Lower lobe of right lung (tissue), 2 donors: ENCODE data around the gene TIA1. TPM values are rescaled to one million over a fixed set of nuclear protein-coding genes. Genes with fewer than 3 reads are reported as not detected.

Experiments
- ATAC-seq, 2 donors: fragments of 200-7000 bp; cut with Tn5 transposase; one replicate each; pipeline ENCODE4 v1.9.1; 2020 to 2022; ENCODE audit warnings: mild to moderate bottlenecking in 2 of 2, moderate library complexity in 2 of 2
- DNase-seq: peaks from one replicate; pipeline ENCODE4 v3.0.0-alpha.2; 2020
- H3K27ac ChIP-seq: fragments of 200-600 bp; one replicate; pipeline ENCODE4 v1.8.0; 2022
- H3K27me3 ChIP-seq: fragments of 200-600 bp; one replicate; pipeline ENCODE4 v1.8.0; 2022; ENCODE audit warnings: low read depth
- H3K36me3 ChIP-seq: fragments of 200-600 bp; one replicate; pipeline ENCODE4 v1.8.0; 2022; ENCODE audit warnings: mild to moderate bottlenecking
- H3K4me1 ChIP-seq: fragments of 200-600 bp; one replicate; pipeline ENCODE4 v1.8.0; 2022
- H3K4me3 ChIP-seq: fragments of 200-600 bp; one replicate; pipeline ENCODE4 v1.8.0; 2022; ENCODE audit warnings: mild to moderate bottlenecking
- H3K9me3 ChIP-seq: fragments of 200-600 bp; one replicate; pipeline ENCODE4 v1.8.0; 2022
- intact Hi-C: fragments of 100-400 bp; cut with DNase I; formaldehyde crosslinking; loops from one replicate; pipeline ENCODE4 v1.11.0; 2022
- total RNA-seq: library from RNA; stranded (reverse); fragmentation: NEBNext Ultra II Directional; extraction: Animal tissue kit (Norgen Biotek cat#: 25700); gene quantifications from one replicate; pipeline ENCODE4 v1.2.1, GENCODE V29; 2021
- TF ChIP-seq, protein P1 (sequence below): fragments of 200-600 bp; IDR thresholded peaks from one replicate; pipeline ENCODE4 v1.8.0; 2022; ENCODE audit warnings: antibody characterized with exemption, mild to moderate bottlenecking
- donor health status: DM: no; HTN: yes; CAD: no; lungs with severe emphysema.

Gene TIA1
- total RNA-seq, 1 donor from 2014 or later: 118 TPM

DNA sequence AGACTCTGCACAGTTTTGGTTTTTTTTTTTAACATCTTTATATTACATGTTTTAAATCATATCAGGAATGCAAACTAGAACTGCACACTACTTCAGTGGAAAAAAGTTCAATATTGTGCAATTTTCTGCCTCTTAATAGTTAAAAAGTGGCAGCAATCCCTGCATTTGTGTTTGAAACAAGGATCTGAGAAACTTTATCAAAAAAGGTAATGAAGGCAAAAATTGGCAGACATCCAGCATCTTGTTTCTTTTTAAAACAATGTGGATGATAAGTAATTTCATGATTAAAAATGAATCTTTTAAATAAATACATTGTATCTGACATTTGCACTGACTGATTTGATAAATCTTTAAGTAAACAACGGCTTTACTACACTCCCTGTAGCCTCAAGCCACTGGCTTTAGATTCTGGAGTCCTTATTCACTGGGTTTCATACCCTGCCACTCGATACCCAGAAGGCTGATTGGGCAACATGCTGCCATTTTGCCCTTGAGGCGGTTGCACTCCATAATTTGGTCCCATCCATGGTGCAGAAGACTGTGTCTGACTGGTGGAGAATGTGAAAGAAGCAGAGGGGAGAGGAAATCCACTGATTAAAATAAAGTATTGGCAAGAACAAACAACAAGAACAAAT, 36.0 kb downstream of the TIA1 start:
- DNase-seq: no peak
- Histone ChIP-seq H3K4me1 (no peaks in the 10 kb centered on the region), H3K9me3 (no peaks in the 10 kb centered on the region), H3K4me3 (no peak overlapping the region), H3K27me3 (no peaks in the 10 kb centered on the region), H3K36me3 (peaks cover 63% of the 10 kb centered on the region), H3K27ac (no peak overlapping the region)
- intact Hi-C loops: no loop called here
- TF ChIP-seq, protein P1, sequence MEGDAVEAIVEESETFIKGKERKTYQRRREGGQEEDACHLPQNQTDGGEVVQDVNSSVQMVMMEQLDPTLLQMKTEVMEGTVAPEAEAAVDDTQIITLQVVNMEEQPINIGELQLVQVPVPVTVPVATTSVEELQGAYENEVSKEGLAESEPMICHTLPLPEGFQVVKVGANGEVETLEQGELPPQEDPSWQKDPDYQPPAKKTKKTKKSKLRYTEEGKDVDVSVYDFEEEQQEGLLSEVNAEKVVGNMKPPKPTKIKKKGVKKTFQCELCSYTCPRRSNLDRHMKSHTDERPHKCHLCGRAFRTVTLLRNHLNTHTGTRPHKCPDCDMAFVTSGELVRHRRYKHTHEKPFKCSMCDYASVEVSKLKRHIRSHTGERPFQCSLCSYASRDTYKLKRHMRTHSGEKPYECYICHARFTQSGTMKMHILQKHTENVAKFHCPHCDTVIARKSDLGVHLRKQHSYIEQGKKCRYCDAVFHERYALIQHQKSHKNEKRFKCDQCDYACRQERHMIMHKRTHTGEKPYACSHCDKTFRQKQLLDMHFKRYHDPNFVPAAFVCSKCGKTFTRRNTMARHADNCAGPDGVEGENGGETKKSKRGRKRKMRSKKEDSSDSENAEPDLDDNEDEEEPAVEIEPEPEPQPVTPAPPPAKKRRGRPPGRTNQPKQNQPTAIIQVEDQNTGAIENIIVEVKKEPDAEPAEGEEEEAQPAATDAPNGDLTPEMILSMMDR: no peak
- no peak for ATAC-seq

DNA sequence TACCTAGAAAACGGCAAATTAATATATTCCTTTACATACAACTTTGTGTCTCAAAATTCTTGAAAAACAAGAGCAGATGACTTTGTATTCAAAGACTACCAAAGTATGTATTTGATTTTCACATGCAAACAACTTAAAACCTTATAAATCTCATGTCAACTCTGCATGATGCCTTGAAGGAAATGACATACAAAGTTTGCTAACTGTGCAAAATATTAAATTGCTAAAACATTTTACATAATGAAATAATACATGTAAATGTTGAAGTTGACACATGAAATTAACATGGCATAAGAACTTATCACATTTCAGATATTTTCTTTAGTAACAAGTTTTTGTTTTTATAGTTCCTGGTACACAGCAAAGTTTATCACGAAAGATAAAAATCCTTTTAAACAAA, 36.8 kb downstream of the TIA1 start:
- Histone ChIP-seq H3K27ac (no peak overlapping the region), H3K4me1 (no peaks in the 10 kb centered on the region), H3K4me3 (no peak overlapping the region), H3K36me3 (peaks cover 55% of the 10 kb centered on the region), H3K9me3 (no peaks in the 10 kb centered on the region), H3K27me3 (no peaks in the 10 kb centered on the region)
- intact Hi-C loops: no loop called here
- ATAC-seq: no peak
- TF ChIP-seq, protein P1: no peak
- no peak for DNase-seq

DNA sequence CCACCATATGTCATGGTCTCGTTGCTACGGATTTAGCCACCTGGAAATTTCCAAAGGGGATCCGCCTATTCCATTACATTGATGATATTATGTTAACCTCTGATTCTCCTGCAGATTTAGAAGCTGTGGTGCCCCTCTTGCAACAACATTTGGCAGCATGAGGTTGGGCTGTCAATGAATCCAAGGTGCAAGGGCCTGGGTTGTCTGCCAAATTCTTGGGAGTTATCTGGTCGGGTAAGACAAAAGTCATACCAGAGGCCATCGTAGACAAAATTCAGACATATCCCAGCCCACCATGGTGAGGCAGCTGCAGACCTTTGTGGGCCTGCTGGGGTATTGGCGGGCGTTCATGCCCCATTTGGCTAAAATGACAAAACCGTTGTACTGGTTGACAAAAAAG, 44.0 kb downstream of the TIA1 start:
- H3K27ac ChIP-seq: no peak overlapping the region
- ATAC-seq (no peak), DNase-seq (no peak)
- H3K4me3 ChIP-seq: no peak overlapping the region
- no peaks in the 10 kb centered on the region for H3K36me3 ChIP-seq
- H3K4me1 ChIP-seq: no peaks in the 10 kb centered on the region
- H3K9me3 ChIP-seq: no peaks in the 10 kb centered on the region
- no peaks in the 10 kb centered on the region for H3K27me3 ChIP-seq
- intact Hi-C loops: no loop called here
- TF ChIP-seq, protein P1: no peak

DNA sequence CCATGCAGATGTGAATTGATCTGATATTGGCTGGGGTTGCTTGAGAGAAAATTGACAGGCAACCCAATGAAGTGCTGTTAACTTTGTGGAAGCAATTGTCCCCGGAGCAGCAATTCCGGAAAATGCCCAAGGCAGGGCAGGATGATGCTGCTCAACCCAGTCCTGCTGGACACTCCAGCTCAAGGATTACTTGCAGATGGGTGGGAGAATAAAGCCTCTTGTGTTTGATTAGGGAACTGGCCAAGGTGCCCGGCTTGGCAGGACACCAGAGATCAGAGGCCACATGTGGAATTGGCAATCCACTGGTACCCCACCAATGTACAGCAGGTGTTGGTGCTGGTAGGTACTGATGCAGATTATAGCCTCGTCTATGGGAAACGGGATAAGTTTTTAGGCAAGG, 45.3 kb downstream of the TIA1 start:
- DNase-seq (no peak), ATAC-seq (no peak)
- TF ChIP-seq, protein P1: no peak
- Histone ChIP-seq H3K27ac (no peak overlapping the region), H3K4me3 (no peak overlapping the region), H3K4me1 (no peaks in the 10 kb centered on the region), H3K27me3 (no peaks in the 10 kb centered on the region), H3K36me3 (no peaks in the 10 kb centered on the region), H3K9me3 (no peaks in the 10 kb centered on the region)
- intact Hi-C loops: no loop called here

DNA sequence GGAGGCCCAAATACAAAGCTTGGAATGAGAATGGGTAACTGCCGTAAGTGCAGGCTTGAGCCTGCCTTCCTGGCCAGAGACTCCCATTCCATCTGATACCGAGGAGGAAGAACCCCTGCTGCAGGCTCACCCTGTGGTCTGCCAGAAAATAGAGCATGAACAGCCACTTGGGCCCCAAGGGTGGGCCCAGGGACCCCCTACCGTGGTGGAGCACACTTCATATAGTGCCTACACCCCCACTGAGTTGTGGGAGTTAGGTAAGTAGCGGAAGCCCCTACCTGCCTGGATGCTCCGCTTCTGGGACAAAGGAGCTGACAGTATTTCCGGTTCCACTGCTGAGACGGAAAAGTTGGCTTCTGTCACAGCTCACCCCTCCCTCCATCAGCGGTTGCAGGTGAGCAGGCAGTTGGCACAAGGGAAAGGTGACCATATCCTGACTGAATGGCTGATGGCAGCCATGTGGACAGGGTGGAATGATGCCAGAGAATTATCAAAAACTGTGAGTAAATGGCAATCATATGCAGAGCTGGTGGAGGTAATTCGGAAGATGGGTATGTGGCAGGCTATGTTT, 46.1 kb downstream of the TIA1 start:
- intact Hi-C loops: no loop called here
- no peaks in the 10 kb centered on the region for H3K27me3 ChIP-seq
- no peaks in the 10 kb centered on the region for H3K4me1 ChIP-seq
- no peak overlapping the region for H3K27ac ChIP-seq
- no peaks in the 10 kb centered on the region for H3K36me3 ChIP-seq
- no peak overlapping the region for H3K4me3 ChIP-seq
- TF ChIP-seq, protein P1: no peak
- H3K9me3 ChIP-seq: no peaks in the 10 kb centered on the region
- DNase-seq (no peak), ATAC-seq (no peak)
